ENCODE measurements around the gene CBY1.

The CBY1 gene

DNA sequence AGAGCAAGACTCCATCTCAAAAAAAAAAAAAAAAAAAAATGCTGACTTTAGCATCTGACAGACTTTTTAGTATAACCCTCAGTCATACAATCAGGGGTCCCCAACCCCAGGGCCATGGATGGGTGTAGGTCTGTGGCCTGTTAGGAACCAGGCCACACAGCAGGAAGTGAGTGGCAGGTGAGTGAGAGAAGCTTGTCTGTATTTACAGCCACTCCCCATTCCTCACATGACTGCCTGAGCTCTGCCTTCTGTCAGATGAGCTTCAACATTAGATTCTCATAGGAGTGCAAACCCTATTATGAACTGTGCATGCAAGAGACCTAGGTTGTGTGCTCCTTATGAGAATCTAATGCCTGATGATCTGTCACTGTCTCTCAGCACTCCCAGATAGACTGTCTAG lies 3.6 kb upstream of the CBY1 start:
- no peak for DNase-seq

GRCh38 chr22:38653741-38654140 lies 2.7 kb upstream of the CBY1 start:
- DNase-seq, result no peak

DNA sequence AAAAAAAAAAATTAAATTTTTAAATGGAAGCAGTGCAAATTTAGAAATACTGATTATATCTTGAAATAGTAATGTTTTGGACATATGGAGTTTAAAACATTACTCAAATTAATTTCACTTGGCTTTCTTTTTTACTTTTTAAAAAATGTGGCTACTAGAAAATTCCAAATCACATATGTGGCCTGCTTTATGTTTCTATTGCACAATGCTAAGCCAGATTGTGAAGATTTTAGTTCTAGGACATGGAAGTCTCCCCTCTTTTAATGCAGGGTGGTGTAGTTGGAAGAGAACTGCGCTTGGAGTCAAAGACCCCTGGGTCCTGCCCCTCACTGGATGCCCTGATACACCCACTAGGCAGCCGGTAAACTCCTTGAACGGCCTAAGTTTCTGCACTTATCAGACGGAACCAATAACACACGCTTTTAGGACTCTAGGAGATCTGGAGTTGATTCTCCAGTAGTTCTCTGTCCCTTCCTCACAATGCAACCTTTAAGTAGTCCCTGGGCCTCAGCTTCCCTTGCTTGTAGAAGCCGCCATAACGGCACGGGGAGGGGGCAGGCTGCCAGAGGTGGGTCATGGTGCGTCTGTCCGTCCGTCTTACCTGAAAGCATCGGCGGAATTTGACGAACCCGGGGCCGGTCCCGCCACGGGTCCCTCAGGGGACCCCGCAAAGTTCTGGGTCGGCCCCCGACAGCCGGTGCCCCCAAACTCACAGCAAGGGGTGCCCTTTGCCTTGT lies 751 bp upstream of the CBY1 start:
- DNase-seq, result peak in 1 of 2 experiments; percentile 36

- peak; percentile 12 to 57 for DNase-seq
Observed at GRCh38 chr22:38657045-38657909, 839 bp downstream of the CBY1 start.

DNA sequence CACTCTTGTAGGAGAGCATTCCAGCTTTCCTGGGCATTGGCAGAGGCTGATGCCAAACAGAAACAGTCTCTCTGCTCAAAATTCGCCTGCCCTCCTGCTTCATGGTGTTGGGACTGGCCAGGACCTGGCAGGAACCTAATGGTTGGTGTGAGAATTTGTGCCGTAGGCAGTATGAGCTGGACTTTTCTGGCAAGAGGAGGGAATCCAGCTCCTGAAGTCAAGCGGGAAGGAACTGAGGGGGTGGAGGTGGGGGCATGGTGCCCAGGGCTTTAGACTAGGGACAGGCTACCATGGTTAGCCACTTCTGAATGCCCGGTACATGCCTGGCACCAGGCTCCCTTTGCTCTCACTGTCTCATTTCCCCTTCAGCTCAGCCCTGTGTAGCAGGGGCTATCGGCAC lies 18.4 kb downstream of the CBY1 start:
- no peak for DNase-seq

GRCh38 chr22:38675833-38676232 lies 19.4 kb downstream of the CBY1 start:
- DNase-seq, result no peak

DNA sequence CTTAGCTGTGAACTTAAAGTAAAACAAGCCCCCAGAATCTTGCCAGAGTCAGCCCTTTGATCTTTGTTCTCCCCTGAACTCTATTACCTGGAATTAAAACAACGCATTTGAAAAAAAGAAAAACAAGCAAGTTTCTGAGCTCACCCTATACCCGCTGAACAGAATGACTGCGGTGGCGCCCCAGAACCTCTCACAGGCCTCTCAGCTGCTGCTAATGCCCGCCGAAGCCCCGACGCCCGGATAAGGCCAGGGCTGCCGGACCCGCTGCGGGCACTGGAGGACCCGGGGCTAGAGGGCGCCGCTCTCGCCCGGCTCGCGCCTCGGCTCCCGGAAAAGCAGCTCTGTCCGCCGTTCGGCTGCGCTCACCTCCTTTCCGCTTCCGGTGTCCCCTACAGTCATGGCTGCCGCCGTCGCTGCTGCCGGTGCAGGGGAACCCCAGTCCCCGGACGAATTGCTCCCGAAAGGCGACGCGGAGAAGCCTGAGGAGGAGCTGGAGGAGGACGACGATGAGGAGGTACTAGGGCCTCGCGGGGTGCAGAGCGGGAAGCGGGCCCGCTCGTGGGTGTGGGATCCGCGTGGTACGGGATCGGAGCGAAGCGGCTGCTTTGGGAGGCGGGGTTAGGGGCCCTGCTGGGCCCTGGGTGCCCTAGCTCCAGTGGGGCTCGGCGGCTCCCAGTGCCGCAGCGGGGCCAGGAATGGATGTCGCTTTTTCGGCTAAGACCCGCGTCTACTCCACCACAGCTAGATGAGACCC lies 25.3 kb downstream of the CBY1 start, which contains the start of gene TOMM22:
TSS of gene TOMM22 (plus strand) at position 376 of the 754 bp plus-strand sequence. CDS start at position 398, 22 bp downstream.
- peak; percentile 49 to 78 for DNase-seq

DNA sequence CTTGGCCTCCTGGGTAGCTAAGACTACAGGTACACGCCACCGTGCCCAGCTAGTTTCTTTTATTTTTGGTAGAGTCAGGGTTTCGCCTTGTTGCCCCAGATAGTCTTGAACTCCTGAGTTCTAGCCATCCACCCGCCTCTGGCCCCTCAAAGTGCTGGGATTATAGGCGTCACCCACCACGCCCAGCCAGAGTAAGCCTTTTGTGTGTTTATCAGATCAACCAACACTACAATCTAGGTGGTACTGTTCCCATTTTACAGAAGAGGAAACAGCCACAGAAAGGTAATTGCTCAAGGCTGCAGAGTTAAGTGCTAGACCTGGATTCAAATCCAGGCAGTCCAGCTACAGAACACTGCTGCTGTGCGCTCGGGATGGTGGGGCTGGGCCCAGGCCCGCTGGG lies 28.5 kb downstream of the CBY1 start:
- no peak for DNase-seq

DNA sequence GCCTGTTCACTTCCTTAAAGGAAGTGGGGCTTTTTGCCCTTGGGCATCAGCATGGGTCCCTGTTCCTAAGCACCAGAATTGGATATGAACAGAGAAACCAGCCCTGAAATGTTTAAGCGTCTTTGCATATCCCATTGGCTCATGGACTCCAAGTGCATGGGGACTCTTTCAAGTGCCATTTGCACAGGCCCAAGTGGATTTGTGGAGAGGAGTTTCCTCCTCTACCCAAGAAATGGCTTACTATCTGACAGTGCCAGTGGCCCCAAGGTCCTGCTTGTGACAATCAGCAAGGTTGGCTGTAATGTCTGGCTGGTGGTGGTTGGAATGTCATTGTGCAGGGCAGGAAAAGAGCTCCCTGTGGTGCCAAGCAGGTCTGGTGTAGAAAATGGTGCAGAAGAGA lies 29.3 kb downstream of the CBY1 start:
- no peak for DNase-seq

DNA sequence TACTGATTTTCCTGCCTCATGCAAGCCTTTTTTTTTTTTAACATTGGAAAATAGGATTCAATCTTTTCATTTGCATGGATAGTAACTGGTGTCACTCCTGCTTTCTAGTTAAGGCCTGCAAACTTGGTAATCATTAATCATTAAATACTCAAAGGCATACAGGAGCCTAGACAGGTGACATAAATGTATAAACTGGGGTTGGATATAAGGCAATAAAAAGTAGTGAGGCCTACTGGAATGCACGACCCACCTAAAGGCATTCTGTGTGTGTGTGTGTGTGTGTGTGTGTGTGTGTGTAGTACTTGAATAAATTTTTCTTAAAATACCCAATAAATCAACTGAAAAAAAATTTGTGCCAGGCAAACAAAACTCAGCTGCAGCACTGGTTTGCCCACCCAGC lies 33.2 kb downstream of the CBY1 start:
- no peak for DNase-seq

- DNase-seq, result no peak
Observed at GRCh38 chr22:38694049-38694448, 37.6 kb downstream of the CBY1 start.

GRCh38 chr22:38694940-38695339 lies 38.5 kb downstream of the CBY1 start:
- no peak for DNase-seq

GRCh38 chr22:38696606-38697424 lies 40.4 kb downstream of the CBY1 start:
- peak; percentile 32 to 77 for DNase-seq

- no peak for DNase-seq
Observed at GRCh38 chr22:38697425-38698089, 41.1 kb downstream of the CBY1 start.

GRCh38 chr22:38698407-38699094 lies 42.1 kb downstream of the CBY1 start:
- DNase-seq, result no peak

- DNase-seq, result no peak
Observed at GRCh38 chr22:38699143-38699542, 42.7 kb downstream of the CBY1 start.

GRCh38 chr22:38699784-38700183 lies 43.3 kb downstream of the CBY1 start:
- peak in 1 of 2 experiments; percentile 19 for DNase-seq

- peak in 1 of 2 experiments; percentile 57 for DNase-seq
Observed at GRCh38 chr22:38700270-38700788, 43.9 kb downstream of the CBY1 start.

DNA sequence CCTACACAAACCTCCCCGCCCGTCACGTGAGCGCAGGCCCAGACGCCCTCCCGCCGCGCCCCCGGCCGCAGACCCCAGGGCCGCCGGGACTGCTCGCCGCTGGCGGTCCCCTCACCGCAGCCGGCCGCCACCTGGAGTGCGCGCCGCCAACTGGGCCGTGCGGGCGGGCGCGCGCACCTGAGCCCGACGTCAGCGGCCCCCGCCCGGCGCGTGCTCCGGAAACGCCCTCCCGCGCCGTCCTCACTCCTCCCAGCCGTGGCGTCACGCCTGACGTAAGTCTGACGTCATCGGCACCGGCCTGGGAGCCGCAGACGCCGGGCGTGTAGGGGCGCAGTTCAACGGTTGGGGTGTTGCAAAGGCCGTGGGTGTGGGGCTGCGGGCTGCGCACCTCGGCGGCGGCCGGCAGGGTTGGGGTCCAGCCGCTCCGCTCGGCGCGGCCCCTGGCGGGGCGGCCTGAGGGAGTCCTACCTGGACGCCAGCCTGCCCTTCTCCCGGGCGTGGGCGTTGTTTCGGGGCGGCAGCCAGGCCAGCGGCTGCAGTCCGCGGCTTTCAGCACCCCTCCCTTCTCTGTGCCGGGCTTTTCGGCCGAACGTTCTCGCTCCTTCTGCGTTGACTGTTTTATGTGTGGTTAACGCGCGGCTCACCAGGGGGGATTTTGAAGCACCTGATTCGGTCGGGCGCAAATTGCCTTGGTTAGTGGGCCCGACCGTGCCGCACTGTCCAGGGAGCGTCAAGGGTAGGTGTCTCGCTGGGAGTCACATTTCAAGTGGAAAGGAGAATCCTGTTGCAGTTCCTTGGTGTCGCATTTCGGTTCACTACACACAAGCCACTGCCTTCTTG lies 44.6 kb downstream of the CBY1 start, which contains the start of gene JOSD1:
TSS of gene JOSD1 (minus strand) at position 155 of the 840 bp plus-strand sequence. CDS start 956 bp downstream, outside the sequence.
- DNase-seq, result peak; percentile 33 to 67
